ENCODE measurements around the gene TOGARAM2. TPM values are rescaled to one million over a fixed set of nuclear protein-coding genes. Genes with fewer than 3 reads are reported as not detected.

TOGARAM2 gene
- total RNA-seq, 1 donor from 2014 or later, result 51.9 TPM

GRCh38 chr2:29042561-29043075, 61.5 kb downstream of the TOGARAM2 start:
- H3K4me1 ChIP-seq, result peaks cover 47% of the 10 kb centered on the region
- no peak overlapping the region for H3K4me3 ChIP-seq
- peak overlapping the region; percentile 33 for H3K27ac ChIP-seq (replicated peaks)
- no peak for TF ChIP-seq CTCF (IDR thresholded peaks at IDR 0.05; ENCODE audit: borderline replicate concordance)
- H3K27me3 ChIP-seq (ENCODE audit: low read depth), result no peaks in the 10 kb centered on the region
- intact Hi-C loops (cut with micrococcal nuclease), result no loop called here
- H3K9me3 ChIP-seq (replicated peaks), result no peaks in the 10 kb centered on the region
- DNase-seq, result no peak
- peaks cover 40% of the 10 kb centered on the region for H3K36me3 ChIP-seq

GRCh38 chr2:29044459-29044858, 63.4 kb downstream of the TOGARAM2 start:
- H3K27me3 ChIP-seq (ENCODE audit: low read depth), result no peaks in the 10 kb centered on the region

GRCh38 chr2:29046321-29046720, 65.2 kb downstream of the TOGARAM2 start:
- DNase-seq, result no peak
- H3K9me3 ChIP-seq (replicated peaks), result no peaks in the 10 kb centered on the region
- H3K36me3 ChIP-seq, result peaks cover 46% of the 10 kb centered on the region
- intact Hi-C loops (cut with micrococcal nuclease), result no loop called here
- H3K4me3 ChIP-seq, result no peak overlapping the region
- no peaks in the 10 kb centered on the region for H3K27me3 ChIP-seq (ENCODE audit: low read depth)
- TF ChIP-seq CTCF (IDR thresholded peaks at IDR 0.05; ENCODE audit: borderline replicate concordance), result no peak
- no peak overlapping the region for H3K27ac ChIP-seq (replicated peaks)
- peaks cover 13% of the 10 kb centered on the region for H3K4me1 ChIP-seq

More at GRCh38 chr2:29044459-29044858, 63.4 kb downstream of the TOGARAM2 start:
- DNase-seq, result no peak
- H3K4me1 ChIP-seq, result peaks cover 29% of the 10 kb centered on the region
- intact Hi-C loops (cut with micrococcal nuclease), result no loop called here
- no peak for TF ChIP-seq CTCF (IDR thresholded peaks at IDR 0.05; ENCODE audit: borderline replicate concordance)
- H3K4me3 ChIP-seq, result no peak overlapping the region
- no peaks in the 10 kb centered on the region for H3K9me3 ChIP-seq (replicated peaks)
- H3K27ac ChIP-seq (replicated peaks), result no peak overlapping the region
- peaks cover 40% of the 10 kb centered on the region for H3K36me3 ChIP-seq

- no peak for TF ChIP-seq CTCF (IDR thresholded peaks at IDR 0.05; ENCODE audit: borderline replicate concordance)
- H3K27ac ChIP-seq (replicated peaks), result no peak overlapping the region
- H3K9me3 ChIP-seq (replicated peaks), result no peaks in the 10 kb centered on the region
- H3K36me3 ChIP-seq, result peaks cover 53% of the 10 kb centered on the region
- H3K27me3 ChIP-seq (ENCODE audit: low read depth), result no peaks in the 10 kb centered on the region
- no peak for DNase-seq
- intact Hi-C loops (cut with micrococcal nuclease), result no loop called here
- H3K4me1 ChIP-seq, result peaks cover 13% of the 10 kb centered on the region
- no peak overlapping the region for H3K4me3 ChIP-seq
Observed at GRCh38 chr2:29047083-29047845, 66.2 kb downstream of the TOGARAM2 start.

GRCh38 chr2:29050591-29050990, 69.5 kb downstream of the TOGARAM2 start:
- Histone ChIP-seq H3K36me3 (peaks cover 48% of the 10 kb centered on the region), H3K9me3 (replicated peaks) (no peaks in the 10 kb centered on the region), H3K27ac (replicated peaks) (no peak overlapping the region), H3K27me3 (ENCODE audit: low read depth) (no peaks in the 10 kb centered on the region), H3K4me3 (no peak overlapping the region), H3K4me1 (peaks cover 9% of the 10 kb centered on the region)
- TF ChIP-seq CTCF (IDR thresholded peaks at IDR 0.05; ENCODE audit: borderline replicate concordance), result no peak
- no peak for DNase-seq
- intact Hi-C loops (cut with micrococcal nuclease), result no loop called here
